Urinary bladder (tissue), 4 donors: ENCODE results near the gene AGMO. TPM values are rescaled to one million over a fixed set of nuclear protein-coding genes. Genes with fewer than 3 reads are reported as not detected.

Experiments used
- DNase-seq: peaks from one replicate; pipeline ENCODE4 v3.0.0-alpha.2; 2015; ENCODE audit errors: extremely low spot score
- H3K27ac ChIP-seq: one replicate; pipeline ENCODE4 v1.5.1; 2013; ENCODE audit warnings: low read depth, mild to moderate bottlenecking, moderate library complexity
- H3K36me3 ChIP-seq: one replicate; pipeline ENCODE4 v1.6.1; 2013; ENCODE audit warnings: mild to moderate bottlenecking, moderate library complexity; ENCODE audit not compliant: insufficient read depth
- H3K4me1 ChIP-seq: one replicate; pipeline ENCODE4 v1.6.1; 2013; ENCODE audit warnings: mild to moderate bottlenecking, moderate library complexity; ENCODE audit not compliant: insufficient read depth
- H3K4me3 ChIP-seq: one replicate; pipeline ENCODE4 v1.5.1; 2013; ENCODE audit warnings: low read depth, low read length
- WGBS: extraction: QIAGEN DNeasy Blood & Tissue Kit; methylation state at CpG from one replicate; pipeline ENCODE4 v1.1.7; 2013; 5-methylcytosine and 5-hydroxymethylcytosine counted together
- polyA plus RNA-seq: library from polyadenylated mRNA; stranded (reverse); fragments of 200-250 nt; gene quantifications from one replicate; pipeline ENCODE4 v1.2.3, GENCODE V29; 2013
- total RNA-seq: library from RNA; depleted of rRNA; stranded (reverse); fragments of >200 nt; gene quantifications from one replicate; pipeline ENCODE4 v1.2.3, GENCODE V29; 2014
- donor health status: healthy with polysubstance abuse.
- donor health status: healthy.

Gene AGMO
- total and polyA plus RNA-seq, 2 donors, result 0.58 to 1.1 TPM

- H3K27ac ChIP-seq, result no peak overlapping the region
- DNase-seq, result no peak
- no peak overlapping the region for H3K4me3 ChIP-seq
- no peaks in the 10 kb centered on the region for H3K4me1 ChIP-seq
- H3K36me3 ChIP-seq, result no peaks in the 10 kb centered on the region
Measured at GRCh38 chr7:15505761-15506160, 56.1 kb downstream of the AGMO start.

GRCh38 chr7:15504351-15504750 lies 57.5 kb downstream of the AGMO start:
- Histone ChIP-seq H3K4me1 (no peaks in the 10 kb centered on the region), H3K36me3 (no peaks in the 10 kb centered on the region), H3K27ac (no peak overlapping the region), H3K4me3 (no peak overlapping the region)
- 80% methylated on average over 4 of the region's 4 CpGs for WGBS
- DNase-seq, result no peak

GRCh38 chr7:15503603-15504290 lies 58.1 kb downstream of the AGMO start:
- 87% methylated on average over 3 of the region's 3 CpGs for WGBS
- DNase-seq, result no peak
- no peaks in the 10 kb centered on the region for H3K4me1 ChIP-seq
- H3K4me3 ChIP-seq, result no peak overlapping the region
- H3K36me3 ChIP-seq, result no peaks in the 10 kb centered on the region
- no peak overlapping the region for H3K27ac ChIP-seq

- Histone ChIP-seq H3K4me1 (no peaks in the 10 kb centered on the region), H3K4me3 (no peak overlapping the region), H3K27ac (no peak overlapping the region), H3K36me3 (no peaks in the 10 kb centered on the region)
- no peak for DNase-seq
- WGBS, result 65% methylated on average over 4 of the region's 4 CpGs
Measured at GRCh38 chr7:15498465-15498864, 63.4 kb downstream of the AGMO start.

- Histone ChIP-seq H3K36me3 (no peaks in the 10 kb centered on the region), H3K27ac (no peak overlapping the region), H3K4me3 (no peak overlapping the region), H3K4me1 (no peaks in the 10 kb centered on the region)
- DNase-seq, result no peak
- 42% methylated on average over 2 of the region's 2 CpGs for WGBS
Measured at GRCh38 chr7:15495170-15495569, 66.6 kb downstream of the AGMO start.

- Histone ChIP-seq H3K36me3 (no peaks in the 10 kb centered on the region), H3K4me3 (no peak overlapping the region), H3K4me1 (no peaks in the 10 kb centered on the region), H3K27ac (no peak overlapping the region)
- DNase-seq, result no peak
- WGBS, result 64% methylated on average over 2 of the region's 2 CpGs
Measured at GRCh38 chr7:15494711-15495110, 67.1 kb downstream of the AGMO start.

- Histone ChIP-seq H3K27ac (no peak overlapping the region), H3K4me1 (no peaks in the 10 kb centered on the region), H3K4me3 (no peak overlapping the region), H3K36me3 (no peaks in the 10 kb centered on the region)
- 95% methylated on average over 2 of the region's 2 CpGs for WGBS
- no peak for DNase-seq
Measured at GRCh38 chr7:15491361-15491760, 70.5 kb downstream of the AGMO start.

- 68% methylated on average over 1 of the region's 1 CpG for WGBS
- Histone ChIP-seq H3K36me3 (no peaks in the 10 kb centered on the region), H3K27ac (no peak overlapping the region)
Measured at GRCh38 chr7:15490291-15490690, 71.5 kb downstream of the AGMO start.

GRCh38 chr7:15489861-15490260 lies 72.0 kb downstream of the AGMO start:
- no peak overlapping the region for H3K4me3 ChIP-seq
- WGBS, result 62% methylated on average over 3 of the region's 3 CpGs
- H3K27ac ChIP-seq, result no peak overlapping the region
- H3K36me3 ChIP-seq, result no peaks in the 10 kb centered on the region
- DNase-seq, result no peak
- H3K4me1 ChIP-seq, result no peaks in the 10 kb centered on the region

More at GRCh38 chr7:15490291-15490690, 71.5 kb downstream of the AGMO start:
- H3K4me3 ChIP-seq, result no peak overlapping the region
- H3K4me1 ChIP-seq, result no peaks in the 10 kb centered on the region
- no peak for DNase-seq

GRCh38 chr7:15489383-15489782 lies 72.4 kb downstream of the AGMO start:
- H3K4me1 ChIP-seq, result no peaks in the 10 kb centered on the region
- H3K4me3 ChIP-seq, result no peak overlapping the region
- H3K27ac ChIP-seq, result no peak overlapping the region
- DNase-seq, result no peak
- 22% methylated on average over 4 of the region's 4 CpGs for WGBS
- H3K36me3 ChIP-seq, result no peaks in the 10 kb centered on the region

- DNase-seq, result no peak
- Histone ChIP-seq H3K4me1 (no peaks in the 10 kb centered on the region), H3K27ac (no peak overlapping the region), H3K4me3 (no peak overlapping the region), H3K36me3 (no peaks in the 10 kb centered on the region)
- WGBS, result 57% methylated on average over 2 of the region's 2 CpGs
Measured at GRCh38 chr7:15488401-15488800, 73.4 kb downstream of the AGMO start.

GRCh38 chr7:15487896-15488295 lies 73.9 kb downstream of the AGMO start:
- Histone ChIP-seq H3K4me3 (no peak overlapping the region), H3K36me3 (no peaks in the 10 kb centered on the region), H3K27ac (no peak overlapping the region), H3K4me1 (no peaks in the 10 kb centered on the region)
- 76% methylated on average over 1 of the region's 1 CpG for WGBS
- no peak for DNase-seq

GRCh38 chr7:15485998-15486397 lies 75.8 kb downstream of the AGMO start:
- WGBS, result 86% methylated on average over 5 of the region's 5 CpGs
- Histone ChIP-seq H3K4me3 (no peak overlapping the region), H3K27ac (no peak overlapping the region), H3K4me1 (no peaks in the 10 kb centered on the region), H3K36me3 (no peaks in the 10 kb centered on the region)
- DNase-seq, result no peak

GRCh38 chr7:15485431-15485830 lies 76.4 kb downstream of the AGMO start:
- Histone ChIP-seq H3K27ac (no peak overlapping the region), H3K36me3 (no peaks in the 10 kb centered on the region), H3K4me1 (no peaks in the 10 kb centered on the region), H3K4me3 (no peak overlapping the region)
- DNase-seq, result no peak
- 83% methylated on average over 5 of the region's 5 CpGs for WGBS

- 39% methylated on average over 2 of the region's 2 CpGs for WGBS
- no peak overlapping the region for H3K4me3 ChIP-seq
- no peak for DNase-seq
- no peaks in the 10 kb centered on the region for H3K36me3 ChIP-seq
- no peaks in the 10 kb centered on the region for H3K4me1 ChIP-seq
- H3K27ac ChIP-seq, result no peak overlapping the region
Measured at GRCh38 chr7:15481132-15481531, 80.7 kb downstream of the AGMO start.
